Measurements from ENCODE around the gene ENKUR.

DNA sequence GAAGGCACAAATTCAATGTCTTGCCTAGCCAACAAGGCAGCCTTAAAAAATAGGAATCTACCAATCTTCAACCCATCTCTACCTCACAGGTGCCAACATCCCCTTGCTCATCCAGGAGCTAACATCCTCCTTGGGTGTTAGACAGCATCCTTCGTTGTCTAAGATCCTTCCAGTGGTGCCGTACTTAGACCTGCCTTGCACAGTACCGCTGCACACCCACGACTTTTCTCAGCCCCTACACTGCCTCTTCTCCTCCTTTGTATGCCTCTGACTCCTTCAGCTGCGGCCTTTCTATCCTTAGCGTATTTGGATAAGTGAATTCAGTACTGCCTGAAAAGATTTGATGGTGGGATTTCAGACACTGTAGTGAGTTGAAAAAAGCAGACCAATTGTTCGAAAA is 47.6 kb downstream of the ENKUR start:
- TF ChIP-seq, protein P1, sequence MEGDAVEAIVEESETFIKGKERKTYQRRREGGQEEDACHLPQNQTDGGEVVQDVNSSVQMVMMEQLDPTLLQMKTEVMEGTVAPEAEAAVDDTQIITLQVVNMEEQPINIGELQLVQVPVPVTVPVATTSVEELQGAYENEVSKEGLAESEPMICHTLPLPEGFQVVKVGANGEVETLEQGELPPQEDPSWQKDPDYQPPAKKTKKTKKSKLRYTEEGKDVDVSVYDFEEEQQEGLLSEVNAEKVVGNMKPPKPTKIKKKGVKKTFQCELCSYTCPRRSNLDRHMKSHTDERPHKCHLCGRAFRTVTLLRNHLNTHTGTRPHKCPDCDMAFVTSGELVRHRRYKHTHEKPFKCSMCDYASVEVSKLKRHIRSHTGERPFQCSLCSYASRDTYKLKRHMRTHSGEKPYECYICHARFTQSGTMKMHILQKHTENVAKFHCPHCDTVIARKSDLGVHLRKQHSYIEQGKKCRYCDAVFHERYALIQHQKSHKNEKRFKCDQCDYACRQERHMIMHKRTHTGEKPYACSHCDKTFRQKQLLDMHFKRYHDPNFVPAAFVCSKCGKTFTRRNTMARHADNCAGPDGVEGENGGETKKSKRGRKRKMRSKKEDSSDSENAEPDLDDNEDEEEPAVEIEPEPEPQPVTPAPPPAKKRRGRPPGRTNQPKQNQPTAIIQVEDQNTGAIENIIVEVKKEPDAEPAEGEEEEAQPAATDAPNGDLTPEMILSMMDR (conservative IDR thresholded peaks at IDR 0.05; ENCODE audit: low read depth in 2 of 2): no peak
- TF ChIP-seq POLR2AphosphoS5 (IDR thresholded peaks at IDR 0.05; ENCODE audit: low read depth) (no peak), EZH2 (IDR thresholded peaks at IDR 0.05; ENCODE audit: low read depth, unreplicated experiment) (no peak), CREB1 (CRISPR knock-in tag; IDR thresholded peaks at IDR 0.05; ENCODE audit: low read depth) (no peak), ZNF331 (CRISPR knock-in tag; IDR thresholded peaks at IDR 0.05; ENCODE audit: low read depth) (no peak), JUNB (IDR thresholded peaks at IDR 0.05; ENCODE audit: unreplicated experiment) (no peak)
- TF ChIP-seq, protein P2, sequence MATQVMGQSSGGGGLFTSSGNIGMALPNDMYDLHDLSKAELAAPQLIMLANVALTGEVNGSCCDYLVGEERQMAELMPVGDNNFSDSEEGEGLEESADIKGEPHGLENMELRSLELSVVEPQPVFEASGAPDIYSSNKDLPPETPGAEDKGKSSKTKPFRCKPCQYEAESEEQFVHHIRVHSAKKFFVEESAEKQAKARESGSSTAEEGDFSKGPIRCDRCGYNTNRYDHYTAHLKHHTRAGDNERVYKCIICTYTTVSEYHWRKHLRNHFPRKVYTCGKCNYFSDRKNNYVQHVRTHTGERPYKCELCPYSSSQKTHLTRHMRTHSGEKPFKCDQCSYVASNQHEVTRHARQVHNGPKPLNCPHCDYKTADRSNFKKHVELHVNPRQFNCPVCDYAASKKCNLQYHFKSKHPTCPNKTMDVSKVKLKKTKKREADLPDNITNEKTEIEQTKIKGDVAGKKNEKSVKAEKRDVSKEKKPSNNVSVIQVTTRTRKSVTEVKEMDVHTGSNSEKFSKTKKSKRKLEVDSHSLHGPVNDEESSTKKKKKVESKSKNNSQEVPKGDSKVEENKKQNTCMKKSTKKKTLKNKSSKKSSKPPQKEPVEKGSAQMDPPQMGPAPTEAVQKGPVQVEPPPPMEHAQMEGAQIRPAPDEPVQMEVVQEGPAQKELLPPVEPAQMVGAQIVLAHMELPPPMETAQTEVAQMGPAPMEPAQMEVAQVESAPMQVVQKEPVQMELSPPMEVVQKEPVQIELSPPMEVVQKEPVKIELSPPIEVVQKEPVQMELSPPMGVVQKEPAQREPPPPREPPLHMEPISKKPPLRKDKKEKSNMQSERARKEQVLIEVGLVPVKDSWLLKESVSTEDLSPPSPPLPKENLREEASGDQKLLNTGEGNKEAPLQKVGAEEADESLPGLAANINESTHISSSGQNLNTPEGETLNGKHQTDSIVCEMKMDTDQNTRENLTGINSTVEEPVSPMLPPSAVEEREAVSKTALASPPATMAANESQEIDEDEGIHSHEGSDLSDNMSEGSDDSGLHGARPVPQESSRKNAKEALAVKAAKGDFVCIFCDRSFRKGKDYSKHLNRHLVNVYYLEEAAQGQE (IDR thresholded peaks at IDR 0.05; ENCODE audit: unreplicated experiment): no peak
- TF ChIP-seq, protein P3, sequence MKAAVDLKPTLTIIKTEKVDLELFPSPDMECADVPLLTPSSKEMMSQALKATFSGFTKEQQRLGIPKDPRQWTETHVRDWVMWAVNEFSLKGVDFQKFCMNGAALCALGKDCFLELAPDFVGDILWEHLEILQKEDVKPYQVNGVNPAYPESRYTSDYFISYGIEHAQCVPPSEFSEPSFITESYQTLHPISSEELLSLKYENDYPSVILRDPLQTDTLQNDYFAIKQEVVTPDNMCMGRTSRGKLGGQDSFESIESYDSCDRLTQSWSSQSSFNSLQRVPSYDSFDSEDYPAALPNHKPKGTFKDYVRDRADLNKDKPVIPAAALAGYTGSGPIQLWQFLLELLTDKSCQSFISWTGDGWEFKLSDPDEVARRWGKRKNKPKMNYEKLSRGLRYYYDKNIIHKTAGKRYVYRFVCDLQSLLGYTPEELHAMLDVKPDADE (IDR thresholded peaks at IDR 0.05): no peak

Measured in GM23338 (cell line).